Kidney epithelial cell (primary cell): ENCODE results near the gene CLCN1. TPM values are rescaled to one million over a fixed set of nuclear protein-coding genes. Genes with fewer than 3 reads are reported as not detected.

Experiments used
- DNase-seq: peaks from one replicate; pipeline ENCODE4 v3.0.0-alpha.2; 2010; ENCODE audit warnings: low read depth
- H3K27me3 ChIP-seq: 2 replicates; pipeline ENCODE4 v1.6.0; 2011; ENCODE audit warnings: low read length; ENCODE audit not compliant: control insufficient read depth, insufficient read depth
- H3K36me3 ChIP-seq: 2 replicates; pipeline ENCODE4 v1.5.1; 2011; ENCODE audit warnings: low read length; ENCODE audit not compliant: control insufficient read depth, insufficient read depth
- H3K4me3 ChIP-seq: 2 replicates; pipeline ENCODE4 v1.5.1; 2011; ENCODE audit warnings: low read depth, mild to moderate bottlenecking, control low read depth, low read length
- total RNA-seq: library from RNA; depleted of rRNA; stranded (reverse); fragments of >200 nt; gene quantifications from 2 replicates; pipeline ENCODE4 v1.2.3, GENCODE V29; 2015
- TF ChIP-seq, protein P1 (sequence below): IDR thresholded peaks from 2 replicates; pipeline ENCODE4 v1.5.1; 2011; ENCODE audit warnings: mild to moderate bottlenecking, moderate library complexity, low read length, control low read depth, inconsistent platforms; ENCODE audit not compliant: insufficient read depth, poor library complexity, severe bottlenecking

CLCN1 gene
- total RNA-seq, 1 donor from 2014 or later: not detected

DNA sequence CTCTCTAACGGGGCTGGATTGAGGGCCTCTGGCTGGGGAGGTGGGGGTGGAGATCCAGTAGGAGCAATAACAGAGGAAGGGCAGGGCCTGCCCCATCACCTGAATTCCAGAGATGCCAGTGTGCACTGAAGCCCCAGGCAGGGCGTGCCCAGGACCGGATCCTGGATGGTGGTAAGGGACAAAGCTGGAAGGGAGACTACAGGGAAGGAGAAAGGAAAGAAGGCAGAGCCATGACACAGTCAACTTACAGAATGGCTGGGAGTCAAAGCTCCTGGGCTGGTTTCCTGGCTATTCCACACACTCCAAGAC is 30.5 kb upstream of the CLCN1 start:
- TF ChIP-seq, protein P1, sequence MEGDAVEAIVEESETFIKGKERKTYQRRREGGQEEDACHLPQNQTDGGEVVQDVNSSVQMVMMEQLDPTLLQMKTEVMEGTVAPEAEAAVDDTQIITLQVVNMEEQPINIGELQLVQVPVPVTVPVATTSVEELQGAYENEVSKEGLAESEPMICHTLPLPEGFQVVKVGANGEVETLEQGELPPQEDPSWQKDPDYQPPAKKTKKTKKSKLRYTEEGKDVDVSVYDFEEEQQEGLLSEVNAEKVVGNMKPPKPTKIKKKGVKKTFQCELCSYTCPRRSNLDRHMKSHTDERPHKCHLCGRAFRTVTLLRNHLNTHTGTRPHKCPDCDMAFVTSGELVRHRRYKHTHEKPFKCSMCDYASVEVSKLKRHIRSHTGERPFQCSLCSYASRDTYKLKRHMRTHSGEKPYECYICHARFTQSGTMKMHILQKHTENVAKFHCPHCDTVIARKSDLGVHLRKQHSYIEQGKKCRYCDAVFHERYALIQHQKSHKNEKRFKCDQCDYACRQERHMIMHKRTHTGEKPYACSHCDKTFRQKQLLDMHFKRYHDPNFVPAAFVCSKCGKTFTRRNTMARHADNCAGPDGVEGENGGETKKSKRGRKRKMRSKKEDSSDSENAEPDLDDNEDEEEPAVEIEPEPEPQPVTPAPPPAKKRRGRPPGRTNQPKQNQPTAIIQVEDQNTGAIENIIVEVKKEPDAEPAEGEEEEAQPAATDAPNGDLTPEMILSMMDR: no peak
- H3K4me3 ChIP-seq: peak overlapping the region; percentile 43
- no peaks in the 10 kb centered on the region for H3K27me3 ChIP-seq
- peak; percentile 61 for DNase-seq
- no peaks in the 10 kb centered on the region for H3K36me3 ChIP-seq

DNA sequence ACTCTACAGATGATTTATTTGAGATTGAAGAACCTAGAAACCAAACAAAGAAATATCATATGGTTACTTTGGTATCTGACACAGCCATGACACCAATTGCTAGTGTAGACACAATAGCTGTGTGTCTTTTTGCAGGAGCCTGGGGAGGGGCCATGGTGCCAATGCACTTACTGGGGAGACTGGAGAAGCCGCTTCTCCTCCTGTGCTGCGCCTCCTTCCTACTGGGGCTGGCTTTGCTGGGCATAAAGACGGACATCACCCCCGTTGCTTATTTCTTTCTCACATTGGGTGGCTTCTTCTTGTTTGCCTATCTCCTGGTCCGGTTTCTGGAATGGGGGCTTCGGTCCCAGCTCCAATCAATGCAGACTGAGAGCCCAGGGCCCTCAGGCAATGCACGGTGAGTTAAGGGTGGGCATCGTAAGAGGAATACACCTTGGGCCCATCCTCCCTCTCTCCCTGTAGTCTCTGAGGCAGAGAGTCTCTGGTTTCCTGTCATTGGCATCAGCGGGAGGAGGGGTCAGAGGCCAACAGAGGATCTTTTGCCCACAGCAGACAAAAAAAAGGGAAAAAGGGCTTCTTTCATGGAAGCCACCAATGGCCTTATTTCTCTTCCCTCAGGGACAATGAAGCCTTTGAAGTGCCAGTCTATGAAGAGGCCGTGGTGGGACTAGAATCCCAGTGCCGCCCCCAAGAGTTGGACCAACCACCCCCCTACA is 29.9 kb upstream of the CLCN1 start:
- no peak for DNase-seq
- peak overlapping the region; percentile 2 for H3K4me3 ChIP-seq
- H3K27me3 ChIP-seq: no peaks in the 10 kb centered on the region
- TF ChIP-seq, protein P1: no peak
- no peaks in the 10 kb centered on the region for H3K36me3 ChIP-seq

DNA sequence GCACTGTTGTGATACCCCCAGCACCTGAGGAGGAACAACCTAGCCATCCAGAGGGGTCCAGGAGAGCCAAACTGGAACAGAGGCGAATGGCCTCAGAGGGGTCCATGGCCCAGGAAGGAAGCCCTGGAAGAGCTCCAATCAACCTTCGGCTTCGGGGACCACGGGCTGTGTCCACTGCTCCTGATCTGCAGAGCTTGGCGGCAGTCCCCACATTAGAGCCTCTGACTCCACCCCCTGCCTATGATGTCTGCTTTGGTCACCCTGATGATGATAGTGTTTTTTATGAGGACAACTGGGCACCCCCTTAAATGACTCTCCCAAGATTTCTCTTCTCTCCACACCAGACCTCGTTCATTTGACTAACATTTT is 29.4 kb upstream of the CLCN1 start:
- no peaks in the 10 kb centered on the region for H3K27me3 ChIP-seq
- H3K36me3 ChIP-seq: no peaks in the 10 kb centered on the region
- DNase-seq: no peak
- TF ChIP-seq, protein P1: no peak
- H3K4me3 ChIP-seq: no peak overlapping the region

DNA sequence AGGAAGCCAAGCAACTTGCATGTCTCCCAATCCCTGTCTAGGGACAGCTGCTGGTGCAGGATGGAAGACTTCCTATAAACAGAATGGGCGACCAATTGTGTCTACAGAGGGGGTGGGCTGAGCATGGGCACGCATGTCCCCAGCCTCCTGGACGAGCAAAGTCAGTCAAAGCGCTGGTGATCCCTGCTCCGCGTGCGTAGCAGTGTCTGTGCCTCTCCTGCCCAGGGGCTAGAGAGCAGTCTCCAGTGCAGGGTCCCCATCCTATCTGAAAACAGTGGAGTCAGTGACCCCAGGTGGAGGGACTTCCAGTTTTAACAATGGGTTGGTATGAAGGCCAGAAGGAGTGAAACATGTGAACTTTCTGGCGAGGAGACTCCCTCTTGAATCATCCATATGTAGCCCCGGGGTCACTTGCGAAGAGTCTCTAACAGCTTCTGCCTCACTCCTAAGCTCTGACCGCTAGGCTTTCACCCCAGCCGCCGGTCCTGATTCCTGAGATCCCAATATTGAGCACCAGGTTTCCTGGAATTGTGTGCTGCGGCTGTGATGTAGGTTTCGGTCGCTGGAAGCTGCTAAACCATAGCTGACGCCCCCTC is 28.5 kb upstream of the CLCN1 start:
- H3K27me3 ChIP-seq: no peaks in the 10 kb centered on the region
- no peak overlapping the region for H3K4me3 ChIP-seq
- no peak for DNase-seq
- no peaks in the 10 kb centered on the region for H3K36me3 ChIP-seq
- TF ChIP-seq, protein P1: no peak

DNA sequence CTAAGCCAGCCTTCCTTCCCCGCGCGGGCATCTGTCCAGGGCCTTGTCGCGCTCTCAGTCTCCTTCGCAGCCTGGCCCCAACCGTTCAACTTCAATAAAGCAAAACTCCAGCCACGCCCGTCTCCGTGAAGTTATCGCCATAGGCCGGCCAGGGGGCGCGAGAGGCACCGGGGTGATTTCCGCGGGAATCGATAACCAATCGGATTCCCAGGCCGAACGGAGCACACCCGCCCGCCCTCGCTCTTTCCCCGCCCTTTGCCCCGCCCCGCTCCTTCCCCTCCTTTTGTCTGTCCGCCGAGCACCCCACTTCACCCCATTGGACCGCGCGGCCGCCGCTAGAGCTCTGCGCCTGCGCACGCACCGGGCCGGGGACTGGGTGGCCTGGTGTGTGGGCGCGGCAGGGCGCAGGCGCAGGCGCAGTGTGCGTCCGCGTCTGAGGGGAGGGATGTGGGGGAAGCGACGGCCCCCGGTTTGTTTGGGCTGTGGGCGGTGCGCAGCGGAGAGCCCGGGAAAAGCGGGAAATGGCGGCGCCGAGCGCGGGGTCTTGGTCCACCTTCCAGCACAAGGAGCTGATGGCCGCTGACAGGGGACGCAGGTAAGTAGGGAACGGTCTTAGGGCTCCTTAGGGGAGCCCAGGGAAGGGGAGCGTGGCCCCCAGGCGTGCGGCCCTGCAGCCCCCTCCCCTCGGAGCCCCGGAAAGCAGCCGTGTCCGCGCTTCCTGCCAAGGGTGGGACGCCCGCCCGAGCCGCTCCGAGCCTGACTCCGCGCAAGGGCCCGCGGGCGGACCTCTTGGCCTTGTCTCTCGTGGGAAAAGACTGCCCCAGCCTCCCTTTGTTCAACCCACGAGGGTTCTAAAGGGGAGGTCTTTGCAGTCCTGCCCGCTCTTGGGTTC is 27.7 kb upstream of the CLCN1 start, which contains the start of gene CASP2:
Gene CASP2 (plus strand): TSS at position 417 of the 892 bp plus-strand sequence. CDS start 105 bp downstream, at position 522.
- H3K36me3 ChIP-seq: no peaks in the 10 kb centered on the region
- peak; percentile 74 for DNase-seq
- H3K4me3 ChIP-seq: peak within 1 kb of the TSS; percentile 76
- no peaks in the 10 kb centered on the region for H3K27me3 ChIP-seq
- TF ChIP-seq, protein P1: peak; percentile 41
